C4-2B (cell line): ENCODE results near the gene C6orf89.

ENCODE experiments used
- ZFX ChIP-seq: fragments of 450-650 bp; IDR thresholded peaks from 2 replicates; pipeline ENCODE4 v1.6.1; 2017
- TF ChIP-seq, protein P1 (sequence below): fragments of 450-650 bp; conservative IDR thresholded peaks from 2 replicates; pipeline ENCODE4 v1.5.1; 2017; ENCODE audit warnings: mild to moderate bottlenecking

DNA sequence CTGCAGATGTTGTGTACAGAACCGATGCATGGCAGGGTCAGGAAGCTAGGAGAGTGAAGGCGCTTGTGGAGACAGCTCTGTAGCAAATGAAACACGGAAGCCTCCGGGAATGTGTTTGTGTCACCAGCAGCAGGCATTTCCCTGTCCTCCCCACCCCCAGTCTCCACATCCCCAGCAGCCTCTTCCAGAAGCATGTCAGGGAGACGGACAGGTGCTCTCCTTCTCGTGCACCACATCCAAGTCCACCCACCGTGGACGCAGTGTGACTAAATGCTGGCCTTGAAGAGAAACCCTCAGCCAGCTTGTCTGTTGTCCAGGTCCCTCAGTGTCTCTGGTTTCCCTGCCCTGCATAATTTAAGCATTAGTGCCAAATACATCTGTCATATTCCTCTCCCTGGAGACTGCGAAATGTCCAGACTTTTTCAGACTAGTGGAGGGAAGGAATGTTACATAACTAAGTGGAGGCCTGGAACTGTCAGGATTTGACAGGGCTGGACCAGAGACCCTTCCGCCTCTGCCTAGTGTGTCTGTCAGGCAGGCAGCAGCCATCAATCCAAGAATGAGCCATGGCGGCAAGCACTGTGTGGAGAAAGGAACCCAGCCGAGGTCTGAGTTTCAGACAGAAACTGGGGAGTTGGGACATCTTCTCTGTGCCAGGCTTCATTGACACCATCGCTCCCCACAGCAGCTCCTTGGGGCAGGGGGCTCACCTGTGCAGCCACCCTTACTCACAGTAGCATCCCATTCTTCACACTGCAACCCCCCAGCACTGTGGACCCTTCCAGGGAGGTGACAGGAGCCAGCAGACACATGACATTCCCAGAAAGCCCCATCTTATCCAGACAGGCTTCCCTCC, 42.2 kb downstream of the C6orf89 start:
- TF ChIP-seq, protein P1, sequence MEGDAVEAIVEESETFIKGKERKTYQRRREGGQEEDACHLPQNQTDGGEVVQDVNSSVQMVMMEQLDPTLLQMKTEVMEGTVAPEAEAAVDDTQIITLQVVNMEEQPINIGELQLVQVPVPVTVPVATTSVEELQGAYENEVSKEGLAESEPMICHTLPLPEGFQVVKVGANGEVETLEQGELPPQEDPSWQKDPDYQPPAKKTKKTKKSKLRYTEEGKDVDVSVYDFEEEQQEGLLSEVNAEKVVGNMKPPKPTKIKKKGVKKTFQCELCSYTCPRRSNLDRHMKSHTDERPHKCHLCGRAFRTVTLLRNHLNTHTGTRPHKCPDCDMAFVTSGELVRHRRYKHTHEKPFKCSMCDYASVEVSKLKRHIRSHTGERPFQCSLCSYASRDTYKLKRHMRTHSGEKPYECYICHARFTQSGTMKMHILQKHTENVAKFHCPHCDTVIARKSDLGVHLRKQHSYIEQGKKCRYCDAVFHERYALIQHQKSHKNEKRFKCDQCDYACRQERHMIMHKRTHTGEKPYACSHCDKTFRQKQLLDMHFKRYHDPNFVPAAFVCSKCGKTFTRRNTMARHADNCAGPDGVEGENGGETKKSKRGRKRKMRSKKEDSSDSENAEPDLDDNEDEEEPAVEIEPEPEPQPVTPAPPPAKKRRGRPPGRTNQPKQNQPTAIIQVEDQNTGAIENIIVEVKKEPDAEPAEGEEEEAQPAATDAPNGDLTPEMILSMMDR, result no peak
- TF ChIP-seq ZFX, result no peak
